ENCODE results near the gene UTY. TPM values are rescaled to one million over a fixed set of nuclear protein-coding genes. Genes with fewer than 3 reads are reported as not detected.

Gene UTY
- not detected in 2 replicates for total RNA-seq (2013; cell fraction: nucleolus; rRNA removed)
- total RNA-seq (2014; rRNA removed) (not detected in 2 replicates), total RNA-seq (2014; rRNA removed; fragmentation: Illumina TruSeq; extraction: Trizol) (not detected in 2 replicates), total RNA-seq (2021) (0.11 and 0.13 TPM in 2 replicates), polyA plus RNA-seq (2011; rRNA removed) (not detected in 2 replicates), polyA plus RNA-seq (2014; fragmentation: Illumina TruSeq; extraction: Trizol) (not detected in 2 replicates), polyA plus RNA-seq (2014; fragmentation: Nextera tagmentation; extraction: Ambion mirVana) (not detected), polyA plus RNA-seq (2014; rRNA removed) (not detected in 2 replicates), polyA plus RNA-seq (2016; fragmentation: Nextera tagmentation; extraction: Ambion mirVana) (not detected), polyA minus RNA-seq (2011; rRNA and poly(A)+ RNA removed) (not detected in 2 replicates), Bru-seq, nascent RNA (not detected), BruChase-seq, experiment 1, labeled RNA remaining after a 6-hour chase (not detected), BruChase-seq, experiment 2, labeled RNA remaining after a 2-hour chase (not detected)
- not detected for polyA plus RNA-seq (2011; ENCODE audit: low read depth)
- not detected in 2 replicates for polyA plus RNA-seq (2011; cell fraction: cytosol; rRNA removed)
- not detected in 2 replicates for polyA plus RNA-seq (2011; cell fraction: nucleus; rRNA removed)
- not detected in 2 replicates for polyA plus RNA-seq (2012)
- polyA minus RNA-seq (2011; cell fraction: cytosol; rRNA and poly(A)+ RNA removed): not detected in 2 replicates
- polyA minus RNA-seq (2011; cell fraction: nucleus; rRNA and poly(A)+ RNA removed): not detected in 2 replicates
- long read RNA-seq, experiment 1: 0 reads
- long read RNA-seq, experiment 2: 0 reads

DNA sequence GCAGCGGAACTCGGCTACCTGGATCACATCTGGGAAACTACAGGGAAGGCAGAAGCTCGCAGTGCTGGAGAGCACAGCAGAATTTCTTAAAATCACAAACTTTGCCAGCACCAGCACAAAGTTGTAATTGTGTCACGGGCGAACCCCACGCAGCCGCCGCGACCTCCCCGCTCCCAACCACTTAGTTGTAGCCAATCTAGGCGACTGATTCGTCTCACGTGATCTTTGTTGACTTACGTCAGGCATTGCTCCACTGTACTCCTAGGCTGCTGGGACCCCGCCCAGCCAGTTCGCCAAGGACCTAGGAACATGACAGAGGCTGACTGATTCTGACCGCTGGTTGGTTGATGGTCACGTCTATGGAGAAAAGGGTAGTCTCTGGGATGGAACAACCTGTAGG is at the start of gene UTY:
Gene UTY, minus strand, starts transcription at position 206 of the 400 bp plus-strand sequence. CDS start 368 bp downstream, outside the sequence.
- no TSS peak for BruUV-seq (replicated peaks)
- Histone ChIP-seq H3K36me3 (ENCODE audit: control insufficient read depth in 2 of 2, insufficient read depth in 2 of 2, low read length in 1 of 2) (no peaks in the 10 kb centered on the region), H3K9ac (ENCODE audit: control insufficient read depth, insufficient read depth, low read length) (no peak within 1 kb of the TSS), H3K79me2 (ENCODE audit: control insufficient read depth, insufficient read depth, low read length) (no peaks in the 10 kb centered on the region), H2AFZ (ENCODE audit: control insufficient read depth, low read depth, low read length) (no peak within 1 kb of the TSS), H3K9me3 (replicated peaks; ENCODE audit: control insufficient read depth, insufficient read depth, low read length) (no peaks in the 10 kb centered on the region), H3K27me3 (replicated peaks in 1 of 2; ENCODE audit: control insufficient read depth in 2 of 2, insufficient read depth in 2 of 2, low read length in 1 of 2) (no peaks in the 10 kb centered on the region), H3K4me2 (ENCODE audit: control insufficient read depth, insufficient read depth) (no peak within 1 kb of the TSS), H3K27ac (ENCODE audit: control insufficient read depth, insufficient read depth) (no peak within 1 kb of the TSS), H3K4me3 (no peak within 1 kb of the TSS), H3K4me1 (ENCODE audit: control insufficient read depth, insufficient read depth, low read length) (no peaks in the 10 kb centered on the region), H4K20me1 (ENCODE audit: control insufficient read depth, insufficient read depth) (no peaks in the 10 kb centered on the region)
- no peak for DNase-seq (ENCODE audit: low read depth, low spot score)
- intact Hi-C loops (cut with micrococcal nuclease; ENCODE audit: unreplicated experiment) (no loop called here), in situ Hi-C loops (cut with MboI) (no loop called here)
- FAIRE-seq: no peak
- POLR2A ChIA-PET: no interaction called here
- RAD21 ChIA-PET (ENCODE audit: unreplicated experiment): no interaction called here
- CTCF ChIA-PET: no interaction called here
- no peak for ATAC-seq
- SMC1A ChIA-PET (ENCODE audit: uncharacterized antibody, unreplicated experiment): no interaction called here
- WGBS (ENCODE audit: insufficient coverage, insufficient replicate concordance, low lambda C conversion rate, missing lambda C conversion rate): no CpG with 5 or more reads among the region's 18 CpGs
- no peak for TF ChIP-seq ZSCAN29 (IDR thresholded peaks at IDR 0.05)
- TF ChIP-seq, protein P1, sequence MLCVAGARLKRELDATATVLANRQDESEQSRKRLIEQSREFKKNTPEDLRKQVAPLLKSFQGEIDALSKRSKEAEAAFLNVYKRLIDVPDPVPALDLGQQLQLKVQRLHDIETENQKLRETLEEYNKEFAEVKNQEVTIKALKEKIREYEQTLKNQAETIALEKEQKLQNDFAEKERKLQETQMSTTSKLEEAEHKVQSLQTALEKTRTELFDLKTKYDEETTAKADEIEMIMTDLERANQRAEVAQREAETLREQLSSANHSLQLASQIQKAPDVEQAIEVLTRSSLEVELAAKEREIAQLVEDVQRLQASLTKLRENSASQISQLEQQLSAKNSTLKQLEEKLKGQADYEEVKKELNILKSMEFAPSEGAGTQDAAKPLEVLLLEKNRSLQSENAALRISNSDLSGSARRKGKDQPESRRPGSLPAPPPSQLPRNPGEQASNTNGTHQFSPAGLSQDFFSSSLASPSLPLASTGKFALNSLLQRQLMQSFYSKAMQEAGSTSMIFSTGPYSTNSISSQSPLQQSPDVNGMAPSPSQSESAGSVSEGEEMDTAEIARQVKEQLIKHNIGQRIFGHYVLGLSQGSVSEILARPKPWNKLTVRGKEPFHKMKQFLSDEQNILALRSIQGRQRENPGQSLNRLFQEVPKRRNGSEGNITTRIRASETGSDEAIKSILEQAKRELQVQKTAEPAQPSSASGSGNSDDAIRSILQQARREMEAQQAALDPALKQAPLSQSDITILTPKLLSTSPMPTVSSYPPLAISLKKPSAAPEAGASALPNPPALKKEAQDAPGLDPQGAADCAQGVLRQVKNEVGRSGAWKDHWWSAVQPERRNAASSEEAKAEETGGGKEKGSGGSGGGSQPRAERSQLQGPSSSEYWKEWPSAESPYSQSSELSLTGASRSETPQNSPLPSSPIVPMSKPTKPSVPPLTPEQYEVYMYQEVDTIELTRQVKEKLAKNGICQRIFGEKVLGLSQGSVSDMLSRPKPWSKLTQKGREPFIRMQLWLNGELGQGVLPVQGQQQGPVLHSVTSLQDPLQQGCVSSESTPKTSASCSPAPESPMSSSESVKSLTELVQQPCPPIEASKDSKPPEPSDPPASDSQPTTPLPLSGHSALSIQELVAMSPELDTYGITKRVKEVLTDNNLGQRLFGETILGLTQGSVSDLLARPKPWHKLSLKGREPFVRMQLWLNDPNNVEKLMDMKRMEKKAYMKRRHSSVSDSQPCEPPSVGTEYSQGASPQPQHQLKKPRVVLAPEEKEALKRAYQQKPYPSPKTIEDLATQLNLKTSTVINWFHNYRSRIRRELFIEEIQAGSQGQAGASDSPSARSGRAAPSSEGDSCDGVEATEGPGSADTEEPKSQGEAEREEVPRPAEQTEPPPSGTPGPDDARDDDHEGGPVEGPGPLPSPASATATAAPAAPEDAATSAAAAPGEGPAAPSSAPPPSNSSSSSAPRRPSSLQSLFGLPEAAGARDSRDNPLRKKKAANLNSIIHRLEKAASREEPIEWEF (IDR thresholded peaks at IDR 0.05; ENCODE audit: insufficient replicate concordance, low read depth, low read length): no peak
- TF ChIP-seq EZH2 (IDR thresholded peaks at IDR 0.05; ENCODE audit: borderline replicate concordance, control insufficient read depth, low read depth, low read length): no peak
- TF ChIP-seq SMAD5 (IDR thresholded peaks at IDR 0.05; ENCODE audit: low read depth): no peak
- TF ChIP-seq TAF1 (IDR thresholded peaks at IDR 0.05; ENCODE audit: borderline replicate concordance, low read depth, low read length): no peak
- TF ChIP-seq ZNF217 (IDR thresholded peaks at IDR 0.05): no peak
- no peak for TF ChIP-seq CREB1 (IDR thresholded peaks at IDR 0.05; ENCODE audit: low read depth)
- no peak for TF ChIP-seq POU2F2 (IDR thresholded peaks at IDR 0.05; ENCODE audit: borderline replicate concordance, low read depth, low read length)
- TF ChIP-seq, protein P2, sequence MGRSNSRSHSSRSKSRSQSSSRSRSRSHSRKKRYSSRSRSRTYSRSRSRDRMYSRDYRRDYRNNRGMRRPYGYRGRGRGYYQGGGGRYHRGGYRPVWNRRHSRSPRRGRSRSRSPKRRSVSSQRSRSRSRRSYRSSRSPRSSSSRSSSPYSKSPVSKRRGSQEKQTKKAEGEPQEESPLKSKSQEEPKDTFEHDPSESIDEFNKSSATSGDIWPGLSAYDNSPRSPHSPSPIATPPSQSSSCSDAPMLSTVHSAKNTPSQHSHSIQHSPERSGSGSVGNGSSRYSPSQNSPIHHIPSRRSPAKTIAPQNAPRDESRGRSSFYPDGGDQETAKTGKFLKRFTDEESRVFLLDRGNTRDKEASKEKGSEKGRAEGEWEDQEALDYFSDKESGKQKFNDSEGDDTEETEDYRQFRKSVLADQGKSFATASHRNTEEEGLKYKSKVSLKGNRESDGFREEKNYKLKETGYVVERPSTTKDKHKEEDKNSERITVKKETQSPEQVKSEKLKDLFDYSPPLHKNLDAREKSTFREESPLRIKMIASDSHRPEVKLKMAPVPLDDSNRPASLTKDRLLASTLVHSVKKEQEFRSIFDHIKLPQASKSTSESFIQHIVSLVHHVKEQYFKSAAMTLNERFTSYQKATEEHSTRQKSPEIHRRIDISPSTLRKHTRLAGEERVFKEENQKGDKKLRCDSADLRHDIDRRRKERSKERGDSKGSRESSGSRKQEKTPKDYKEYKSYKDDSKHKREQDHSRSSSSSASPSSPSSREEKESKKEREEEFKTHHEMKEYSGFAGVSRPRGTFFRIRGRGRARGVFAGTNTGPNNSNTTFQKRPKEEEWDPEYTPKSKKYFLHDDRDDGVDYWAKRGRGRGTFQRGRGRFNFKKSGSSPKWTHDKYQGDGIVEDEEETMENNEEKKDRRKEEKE (IDR thresholded peaks at IDR 0.05): no peak
- no peak for TF ChIP-seq RB1 (IDR thresholded peaks at IDR 0.05; ENCODE audit: borderline replicate concordance)
- TF ChIP-seq USF2 (IDR thresholded peaks at IDR 0.05; ENCODE audit: borderline replicate concordance, low read depth, low read length): no peak
- TF ChIP-seq NFIC (IDR thresholded peaks at IDR 0.05; ENCODE audit: low read depth, low read length): no peak
- TF ChIP-seq KAT2A (conservative IDR thresholded peaks at IDR 0.05; ENCODE audit: control insufficient read depth, low read depth, low read length): no peak
- no peak for TF ChIP-seq ZNF274 (IDR thresholded peaks at IDR 0.05; ENCODE audit: insufficient read depth, insufficient read length)
